Measurements from ENCODE around the gene AMPH. TPM values are rescaled to one million over a fixed set of nuclear protein-coding genes. Genes with fewer than 3 reads are reported as not detected.
A peak's percentile ranks its signal among the peaks of the same experiment; 100 is the strongest.

AMPH gene
- total RNA-seq, 4 donors from 2014 or later = 2.2 to 6.6 (median 5.9) TPM; not detected in 1

DNA sequence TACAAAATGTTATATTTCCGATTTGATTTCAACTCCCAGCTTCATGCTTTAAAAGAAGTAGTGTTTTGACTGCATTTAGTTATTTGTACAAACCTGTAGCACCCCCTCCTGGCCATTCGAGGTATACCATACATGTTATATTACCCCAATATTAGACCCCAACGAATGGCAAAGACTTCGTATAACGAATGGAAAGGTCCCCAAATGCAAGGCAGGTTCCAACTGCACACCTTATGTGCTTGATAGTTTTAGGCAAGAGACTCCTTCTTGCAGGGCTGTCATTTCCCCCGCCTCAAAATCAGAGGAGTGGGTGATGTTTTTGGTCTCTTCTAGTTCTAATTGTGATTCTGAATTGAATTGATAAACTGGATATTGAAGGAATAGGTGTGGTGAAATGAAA lies 256.7 kb downstream of the AMPH start:
- Histone ChIP-seq H3K9me3 (no peaks in the 10 kb centered on the region), H3K4me3 (no peak overlapping the region), H3K27ac (no peak overlapping the region), H3K36me3 (no peaks in the 10 kb centered on the region), H3K4me1 (peaks cover 0 to 6% (median 2%) of the 10 kb centered on the region in 4 donors), H3K27me3 (no peaks in the 10 kb centered on the region)
- no peak for DNase-seq
- WGBS, 2 donors (ENCODE audit: low coverage in 1 of 2) = 52 to 54% methylated on average over 6 of the region's 6 CpGs
- intact Hi-C loops (cut with DNase I; ENCODE audit: low total_unique reads) (no loop called here), in situ Hi-C loops (cut with MboI; ENCODE audit: low pct_ligation_motif_present in 1 of 4, low pct_unique_long_range_greater_than_20kb in 1 of 4, low sequenced_read_pairs in 3 of 4) (no loop called here)
- TF ChIP-seq POLR2A (IDR thresholded peaks at IDR 0.05) (no peak), EP300 (IDR thresholded peaks at IDR 0.05; ENCODE audit: low read depth) (no peak), POLR2AphosphoS5 (IDR thresholded peaks at IDR 0.05) (no peak)
- TF ChIP-seq, protein P1, sequence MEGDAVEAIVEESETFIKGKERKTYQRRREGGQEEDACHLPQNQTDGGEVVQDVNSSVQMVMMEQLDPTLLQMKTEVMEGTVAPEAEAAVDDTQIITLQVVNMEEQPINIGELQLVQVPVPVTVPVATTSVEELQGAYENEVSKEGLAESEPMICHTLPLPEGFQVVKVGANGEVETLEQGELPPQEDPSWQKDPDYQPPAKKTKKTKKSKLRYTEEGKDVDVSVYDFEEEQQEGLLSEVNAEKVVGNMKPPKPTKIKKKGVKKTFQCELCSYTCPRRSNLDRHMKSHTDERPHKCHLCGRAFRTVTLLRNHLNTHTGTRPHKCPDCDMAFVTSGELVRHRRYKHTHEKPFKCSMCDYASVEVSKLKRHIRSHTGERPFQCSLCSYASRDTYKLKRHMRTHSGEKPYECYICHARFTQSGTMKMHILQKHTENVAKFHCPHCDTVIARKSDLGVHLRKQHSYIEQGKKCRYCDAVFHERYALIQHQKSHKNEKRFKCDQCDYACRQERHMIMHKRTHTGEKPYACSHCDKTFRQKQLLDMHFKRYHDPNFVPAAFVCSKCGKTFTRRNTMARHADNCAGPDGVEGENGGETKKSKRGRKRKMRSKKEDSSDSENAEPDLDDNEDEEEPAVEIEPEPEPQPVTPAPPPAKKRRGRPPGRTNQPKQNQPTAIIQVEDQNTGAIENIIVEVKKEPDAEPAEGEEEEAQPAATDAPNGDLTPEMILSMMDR (IDR thresholded peaks at IDR 0.05) = peak; percentile 22 to 48 (median 43)

DNA sequence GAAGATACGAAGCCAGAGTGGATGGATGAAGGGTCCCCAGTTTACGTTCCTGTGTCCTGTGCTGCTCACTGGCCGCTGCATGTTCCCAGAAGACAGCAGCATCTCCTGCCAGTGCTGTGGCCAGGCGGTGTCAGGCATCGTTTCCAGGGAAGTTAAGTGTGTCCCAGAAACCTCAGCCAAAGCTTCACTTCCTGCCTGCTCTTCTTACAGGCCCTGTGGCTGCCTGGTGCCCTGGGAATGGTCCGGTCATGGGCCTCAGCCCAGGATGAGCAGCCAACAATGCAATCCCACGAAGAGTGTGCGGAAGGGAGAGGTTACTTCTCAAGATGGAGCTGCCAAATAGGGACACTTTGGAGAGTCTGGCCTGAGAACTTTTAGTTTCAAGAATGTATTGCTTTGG lies 258.0 kb downstream of the AMPH start:
- Histone ChIP-seq H3K4me1 (peaks cover 0 to 10% (median 6%) of the 10 kb centered on the region in 4 donors), H3K4me3 (no peak overlapping the region), H3K27me3 (no peaks in the 10 kb centered on the region), H3K36me3 (no peaks in the 10 kb centered on the region), H3K27ac (no peak overlapping the region), H3K9me3 (no peaks in the 10 kb centered on the region)
- 76 to 87% methylated on average over 4 to 8 of the region's 8 CpGs for WGBS, 2 donors (ENCODE audit: low coverage in 1 of 2)
- TF ChIP-seq POLR2A (IDR thresholded peaks at IDR 0.05) = no peak
- no peak for TF ChIP-seq EP300 (IDR thresholded peaks at IDR 0.05; ENCODE audit: low read depth)
- TF ChIP-seq, protein P1 (IDR thresholded peaks at IDR 0.05) = no peak
- no peak for TF ChIP-seq POLR2AphosphoS5 (IDR thresholded peaks at IDR 0.05)
- in situ Hi-C loops (cut with MboI; ENCODE audit: low pct_ligation_motif_present in 1 of 4, low pct_unique_long_range_greater_than_20kb in 1 of 4, low sequenced_read_pairs in 3 of 4) (no loop called here), intact Hi-C loops (cut with DNase I; ENCODE audit: low total_unique reads) (no loop called here)
- DNase-seq = no peak

DNA sequence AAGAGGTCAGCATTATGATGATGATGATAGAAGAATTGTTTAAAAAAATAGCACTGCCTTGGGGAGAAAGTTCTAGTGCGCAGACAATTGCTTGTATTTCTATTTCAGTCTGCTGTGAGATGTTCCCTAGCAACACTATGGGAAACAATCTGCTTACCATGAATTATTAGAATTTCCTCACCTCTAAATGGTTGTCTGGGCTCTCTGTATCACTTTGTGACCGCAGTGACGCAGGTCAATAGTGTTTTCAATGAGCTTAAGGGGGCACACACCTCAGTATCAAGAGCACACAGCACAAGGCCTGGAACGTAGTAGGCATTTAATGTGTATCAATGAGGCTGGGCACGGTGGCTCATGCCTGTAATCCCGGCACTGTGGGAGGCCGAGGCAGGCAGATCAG lies 258.9 kb downstream of the AMPH start:
- no peak for DNase-seq
- H3K4me3 ChIP-seq = no peak overlapping the region
- TF ChIP-seq, protein P1 (IDR thresholded peaks at IDR 0.05) = no peak
- no peak for TF ChIP-seq POLR2A (IDR thresholded peaks at IDR 0.05)
- H3K4me1 ChIP-seq = peaks cover 3 to 10% (median 6%) of the 10 kb centered on the region in 4 donors
- no peaks in the 10 kb centered on the region for H3K36me3 ChIP-seq
- in situ Hi-C loops (cut with MboI; ENCODE audit: low pct_ligation_motif_present in 1 of 4, low pct_unique_long_range_greater_than_20kb in 1 of 4, low sequenced_read_pairs in 3 of 4) = no loop called here
- 93 to 94% methylated on average over 6 to 7 of the region's 7 CpGs for WGBS, 2 donors (ENCODE audit: low coverage in 1 of 2)
- H3K9me3 ChIP-seq = no peaks in the 10 kb centered on the region
- H3K27me3 ChIP-seq = no peaks in the 10 kb centered on the region
- H3K27ac ChIP-seq = no peak overlapping the region
- intact Hi-C loops (cut with DNase I; ENCODE audit: low total_unique reads) = no loop called here

DNA sequence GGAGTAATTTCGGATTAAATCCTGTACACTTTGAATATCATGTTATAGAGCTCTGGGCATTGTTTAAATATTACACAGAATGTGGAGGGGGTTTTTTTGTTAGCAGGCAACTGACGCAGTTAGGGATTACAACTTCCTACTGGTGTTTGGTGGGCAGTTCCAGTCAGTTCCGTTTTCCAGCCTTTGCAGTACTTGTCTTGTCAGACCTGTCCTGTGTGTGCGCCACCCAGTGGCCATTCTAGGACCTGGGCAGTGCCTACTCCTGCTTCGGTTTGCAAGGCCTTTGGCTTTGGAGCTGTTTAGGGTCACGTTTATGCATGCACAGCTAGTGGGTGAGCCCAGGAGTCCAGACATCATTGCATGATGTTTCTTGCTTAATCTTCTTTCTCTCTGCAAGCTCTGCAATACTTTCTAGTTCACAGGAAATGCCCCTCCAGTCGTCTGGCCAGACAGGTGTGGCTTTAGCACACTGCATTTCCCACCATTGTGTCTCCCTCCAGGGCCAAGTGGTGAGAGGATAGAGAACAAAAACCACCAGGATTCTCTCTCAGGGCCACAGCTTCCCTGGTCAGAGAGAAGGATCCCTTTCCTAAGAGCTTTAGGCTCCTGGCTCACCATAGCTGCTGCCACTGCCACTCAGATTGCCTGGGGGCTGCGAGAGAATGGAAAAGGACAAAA lies 261.2 kb downstream of the AMPH start:
- Histone ChIP-seq H3K4me1 (peaks cover 3 to 10% (median 6%) of the 10 kb centered on the region in 4 donors), H3K9me3 (no peaks in the 10 kb centered on the region), H3K27me3 (no peaks in the 10 kb centered on the region), H3K27ac (peak overlapping the region in 2 of 4 donors; percentile 10 to 34), H3K4me3 (no peak overlapping the region), H3K36me3 (no peaks in the 10 kb centered on the region)
- TF ChIP-seq POLR2AphosphoS5 (IDR thresholded peaks at IDR 0.05) = no peak
- TF ChIP-seq, protein P1 (IDR thresholded peaks at IDR 0.05) = peak; percentile 53 to 84 (median 75)
- peak; percentile 88 for DNase-seq
- in situ Hi-C loops (cut with MboI; ENCODE audit: low pct_ligation_motif_present in 1 of 4, low pct_unique_long_range_greater_than_20kb in 1 of 4, low sequenced_read_pairs in 3 of 4) (no loop called here), intact Hi-C loops (cut with DNase I; ENCODE audit: low total_unique reads) (no loop called here)
- WGBS, 2 donors (ENCODE audit: low coverage in 1 of 2) = 30 to 100% methylated on average over 1 to 8 of the region's 8 CpGs

Measured in transverse colon (tissue), 4 donors.